Uterus (tissue), 4 donors: ENCODE data around the gene EVI5. TPM values are rescaled to one million over a fixed set of nuclear protein-coding genes. Genes with fewer than 3 reads are reported as not detected.
A peak's percentile ranks its signal among the peaks of the same experiment; 100 is the strongest.

ENCODE experiments used
- DNase-seq, 2 donors: peaks; one replicate each; pipeline ENCODE4 v3.0.0-alpha.2; 2019 to 2020
- H3K27ac ChIP-seq, 2 donors: fragments of 200-600 bp; sonication (generic); 1 replicate in 1 of 2; 2 replicates in 1 of 2; pipeline ENCODE4 v1.5.1; 2016 to 2018
- H3K27me3 ChIP-seq, 2 donors: fragments of 200-600 bp; sonication (generic); one replicate each; pipeline ENCODE4 v1.5.1; 2018 to 2019; ENCODE audit warnings: control low read depth in 1 of 2
- H3K36me3 ChIP-seq, 2 donors: fragments of 200-600 bp; sonication (generic); one replicate each; pipeline ENCODE4 v1.5.1; 2019; ENCODE audit warnings: control low read depth in 1 of 2
- H3K4me1 ChIP-seq, 2 donors: fragments of 200-600 bp; sonication (generic); one replicate each; pipeline ENCODE4 v1.5.1; 2018 to 2019; ENCODE audit warnings: control low read depth in 1 of 2
- H3K4me3 ChIP-seq, 2 donors: fragments of 200-600 bp; sonication (generic); 1 replicate in 1 of 2; 2 replicates in 1 of 2; pipeline ENCODE4 v1.5.1; 2018 to 2019; ENCODE audit warnings: mild to moderate bottlenecking in 1 of 2
- H3K9me3 ChIP-seq, 2 donors: fragments of 200-600 bp; sonication (generic); one replicate each; pipeline ENCODE4 v1.5.1; 2019; ENCODE audit warnings: control low read depth in 1 of 2
- POLR2A ChIP-seq, 2 donors: fragments of 450-650 bp; IDR thresholded peaks; one replicate each; pipeline ENCODE4 v1.6.1; 2016; ENCODE audit warnings: antibody characterized with exemption in 2 of 2, mild to moderate bottlenecking in 1 of 2, moderate library complexity in 1 of 2
- intact Hi-C: fragments of 100-400 bp; cut with DNase I; formaldehyde crosslinking; loops from one replicate; pipeline ENCODE4 v1.15.1; 2023; ENCODE audit warnings: low total_unique reads
- total RNA-seq, 4 donors: library from RNA; depleted of rRNA in 3 of 4; stranded (reverse); fragments of >200 nt in 3 of 4; gene quantifications; one replicate each; pipeline versions ENCODE4 v1.1.0 to v1.2.4, GENCODE V29; 2014 to 2023
- TF ChIP-seq, protein P1 (sequence below), 4 experiments: fragments of 200-600 bp in 2 of 4; fragments of 450-650 bp in 2 of 4; sonication (generic) in 2 of 4; IDR thresholded peaks; one replicate each; pipeline ENCODE4 v1.5.1; 2016 to 2019; ENCODE audit warnings: antibody characterized with exemption in 4 of 4, mild to moderate bottlenecking in 2 of 4, moderate library complexity in 1 of 4
- donor health status: DM: yes; HTN: yes; CAD: no.

The EVI5 gene
- total RNA-seq, 4 donors from 2014 or later: 53.0 to 112 (median 58.4) TPM

DNA sequence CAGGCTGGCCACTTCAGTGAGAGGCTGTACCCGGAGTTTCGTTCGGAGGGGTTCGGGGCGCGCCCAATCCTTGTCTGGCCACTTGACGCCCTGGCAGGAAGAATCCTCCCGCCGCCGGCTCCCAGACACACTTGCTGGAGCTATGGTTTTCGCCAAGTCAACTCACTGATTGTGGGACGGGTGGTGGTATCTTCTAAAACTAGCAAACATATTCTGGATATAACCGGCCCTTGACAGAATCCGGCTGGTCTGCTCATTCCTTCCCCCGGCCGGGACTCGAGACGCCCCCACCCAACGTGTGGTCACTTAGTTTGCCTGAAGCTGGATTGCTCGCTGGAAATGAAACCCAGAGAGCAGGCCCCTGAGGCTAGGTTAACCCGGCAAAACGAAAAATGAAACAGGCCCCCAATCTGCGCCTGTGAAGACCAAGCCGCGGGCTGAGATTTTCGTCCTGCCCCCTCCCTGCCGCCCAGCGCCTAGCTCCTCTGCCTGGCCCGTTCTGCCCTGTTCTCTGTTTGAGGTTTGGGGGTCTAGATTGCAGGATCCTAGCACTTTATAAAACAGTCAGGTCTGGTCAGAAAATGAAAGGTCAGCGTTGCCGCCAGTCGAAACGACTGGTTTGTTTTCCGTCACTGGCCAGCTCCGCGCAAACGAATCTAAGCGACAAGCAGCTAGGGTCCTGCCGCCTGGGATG lies 302.8 kb downstream of the EVI5 start:
- H3K27me3 ChIP-seq: peaks cover 12 to 50% of the 10 kb centered on the region in 2 donors
- H3K4me1 ChIP-seq: peaks cover 0 to 46% of the 10 kb centered on the region in 2 donors
- no peak for TF ChIP-seq POLR2A (IDR thresholded peaks at IDR 0.05)
- TF ChIP-seq, protein P1, sequence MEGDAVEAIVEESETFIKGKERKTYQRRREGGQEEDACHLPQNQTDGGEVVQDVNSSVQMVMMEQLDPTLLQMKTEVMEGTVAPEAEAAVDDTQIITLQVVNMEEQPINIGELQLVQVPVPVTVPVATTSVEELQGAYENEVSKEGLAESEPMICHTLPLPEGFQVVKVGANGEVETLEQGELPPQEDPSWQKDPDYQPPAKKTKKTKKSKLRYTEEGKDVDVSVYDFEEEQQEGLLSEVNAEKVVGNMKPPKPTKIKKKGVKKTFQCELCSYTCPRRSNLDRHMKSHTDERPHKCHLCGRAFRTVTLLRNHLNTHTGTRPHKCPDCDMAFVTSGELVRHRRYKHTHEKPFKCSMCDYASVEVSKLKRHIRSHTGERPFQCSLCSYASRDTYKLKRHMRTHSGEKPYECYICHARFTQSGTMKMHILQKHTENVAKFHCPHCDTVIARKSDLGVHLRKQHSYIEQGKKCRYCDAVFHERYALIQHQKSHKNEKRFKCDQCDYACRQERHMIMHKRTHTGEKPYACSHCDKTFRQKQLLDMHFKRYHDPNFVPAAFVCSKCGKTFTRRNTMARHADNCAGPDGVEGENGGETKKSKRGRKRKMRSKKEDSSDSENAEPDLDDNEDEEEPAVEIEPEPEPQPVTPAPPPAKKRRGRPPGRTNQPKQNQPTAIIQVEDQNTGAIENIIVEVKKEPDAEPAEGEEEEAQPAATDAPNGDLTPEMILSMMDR (IDR thresholded peaks at IDR 0.05): no peak

DNA sequence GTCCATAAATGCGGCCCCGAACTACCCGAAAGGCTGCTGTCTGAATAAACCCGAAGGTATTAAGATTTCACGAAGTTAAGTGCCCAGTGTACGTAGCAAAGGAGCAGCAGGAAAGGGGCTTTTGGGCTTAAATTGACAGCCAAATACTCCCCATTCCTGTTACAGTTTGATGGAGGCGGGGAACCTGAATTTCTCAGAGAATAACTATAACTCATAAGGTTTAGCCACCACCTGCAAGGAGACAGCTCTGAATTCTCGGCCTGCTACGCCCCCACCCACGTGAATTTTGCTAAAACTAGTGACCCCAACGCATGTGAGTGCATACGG lies 303.3 kb downstream of the EVI5 start:
- intact Hi-C loops: no loop called here
- Histone ChIP-seq H3K27me3 (peaks cover 12 to 47% of the 10 kb centered on the region in 2 donors), H3K9me3 (no peaks in the 10 kb centered on the region), H3K4me1 (peaks cover 0 to 42% of the 10 kb centered on the region in 2 donors), H3K4me3 (no peak overlapping the region), H3K36me3 (no peaks in the 10 kb centered on the region), H3K27ac (no peak overlapping the region)
- TF ChIP-seq, protein P1 (IDR thresholded peaks at IDR 0.05): no peak
- TF ChIP-seq POLR2A (IDR thresholded peaks at IDR 0.05): no peak
- DNase-seq: no peak

More for the DNA sequence above, 302.8 kb downstream of the EVI5 start:
- no peaks in the 10 kb centered on the region for H3K36me3 ChIP-seq
- DNase-seq: no peak
- no peaks in the 10 kb centered on the region for H3K9me3 ChIP-seq
- peak overlapping the region in 1 of 2 donors; percentile 19 for H3K4me3 ChIP-seq
- intact Hi-C loops: no loop called here
- no peak overlapping the region for H3K27ac ChIP-seq

DNA sequence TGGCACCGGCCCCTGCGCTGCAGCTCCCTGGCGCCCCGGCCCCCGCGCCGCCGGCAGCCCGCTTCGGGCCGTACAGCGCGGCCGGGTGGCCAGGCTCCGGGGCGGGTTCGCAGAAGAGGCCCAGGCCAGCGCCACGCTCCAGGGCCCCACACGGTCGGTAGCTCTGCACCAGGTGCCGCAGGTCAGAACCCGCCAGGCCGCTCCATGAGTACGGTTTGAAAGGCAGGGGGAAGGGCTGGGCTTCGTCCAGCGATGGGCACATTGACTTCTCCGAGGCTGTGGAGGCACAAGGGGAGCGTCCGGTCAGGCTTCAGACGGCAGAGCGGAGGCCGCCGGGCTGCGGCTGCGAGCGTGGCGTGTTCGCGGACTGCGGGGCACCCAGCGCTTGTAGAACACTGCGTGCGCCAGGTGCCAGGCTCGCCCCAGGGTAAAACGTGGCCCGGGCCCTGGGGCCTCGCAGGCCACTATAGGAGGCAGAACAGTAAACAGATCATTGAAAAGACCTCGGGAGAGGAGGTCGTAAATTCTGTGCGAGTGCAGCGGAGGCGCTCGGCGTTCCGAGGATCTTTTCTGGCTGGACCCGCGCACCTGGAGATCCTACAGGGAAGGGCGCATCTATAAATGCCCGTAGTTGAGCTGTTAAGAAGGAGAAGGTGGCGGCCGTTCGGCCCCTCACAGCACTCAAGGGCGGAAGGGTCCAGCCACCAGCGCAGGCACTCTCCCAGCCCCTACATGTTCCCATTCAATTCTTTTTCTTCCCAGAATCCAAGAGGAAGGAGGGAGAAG lies 303.9 kb downstream of the EVI5 start:
- no peaks in the 10 kb centered on the region for H3K36me3 ChIP-seq
- H3K4me3 ChIP-seq: no peak overlapping the region
- peaks cover 8 to 47% of the 10 kb centered on the region in 2 donors for H3K27me3 ChIP-seq
- H3K9me3 ChIP-seq: no peaks in the 10 kb centered on the region
- intact Hi-C loops: no loop called here
- DNase-seq: no peak
- TF ChIP-seq POLR2A (IDR thresholded peaks at IDR 0.05): no peak
- TF ChIP-seq, protein P1 (IDR thresholded peaks at IDR 0.05): no peak
- H3K27ac ChIP-seq: no peak overlapping the region
- H3K4me1 ChIP-seq: peaks cover 0 to 40% of the 10 kb centered on the region in 2 donors

DNA sequence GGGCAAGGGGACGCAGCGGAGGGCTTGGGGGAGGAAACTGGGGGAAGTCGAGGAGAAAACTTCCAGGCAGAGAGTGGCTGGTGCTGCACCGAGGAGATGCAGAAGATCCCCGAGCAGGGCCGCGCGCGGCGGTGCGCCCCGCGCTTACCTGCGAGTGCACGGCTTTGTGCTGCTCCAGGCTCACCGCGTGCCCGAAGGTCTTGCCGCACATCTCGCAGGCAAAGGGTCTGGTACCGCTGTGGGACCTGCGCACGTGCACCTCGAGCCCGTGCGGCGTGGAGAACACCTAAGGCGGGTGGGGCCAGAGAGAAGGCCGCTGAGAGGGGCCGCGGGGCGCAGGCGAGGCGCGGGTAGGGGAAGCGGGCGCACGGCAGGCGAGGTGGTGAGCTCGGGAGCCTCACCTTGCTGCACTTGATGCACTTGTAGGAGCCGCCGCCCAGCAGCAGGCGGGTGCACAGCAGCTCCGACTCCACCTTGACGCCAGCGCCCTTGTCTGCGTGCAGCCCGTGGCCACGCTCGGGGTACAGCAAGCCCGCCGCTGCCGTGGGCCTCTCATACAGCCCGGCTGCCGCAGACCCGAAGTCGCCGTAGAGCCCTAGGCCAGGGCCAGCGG lies 304.6 kb downstream of the EVI5 start:
- H3K9me3 ChIP-seq: no peaks in the 10 kb centered on the region
- no peak overlapping the region for H3K27ac ChIP-seq
- TF ChIP-seq POLR2A (IDR thresholded peaks at IDR 0.05): no peak
- TF ChIP-seq, protein P1 (IDR thresholded peaks at IDR 0.05): no peak
- peaks cover 5 to 47% of the 10 kb centered on the region in 2 donors for H3K27me3 ChIP-seq
- H3K4me1 ChIP-seq: peaks cover 0 to 35% of the 10 kb centered on the region in 2 donors
- intact Hi-C loops: no loop called here
- H3K36me3 ChIP-seq: no peaks in the 10 kb centered on the region
- H3K4me3 ChIP-seq: no peak overlapping the region
- no peak for DNase-seq

DNA sequence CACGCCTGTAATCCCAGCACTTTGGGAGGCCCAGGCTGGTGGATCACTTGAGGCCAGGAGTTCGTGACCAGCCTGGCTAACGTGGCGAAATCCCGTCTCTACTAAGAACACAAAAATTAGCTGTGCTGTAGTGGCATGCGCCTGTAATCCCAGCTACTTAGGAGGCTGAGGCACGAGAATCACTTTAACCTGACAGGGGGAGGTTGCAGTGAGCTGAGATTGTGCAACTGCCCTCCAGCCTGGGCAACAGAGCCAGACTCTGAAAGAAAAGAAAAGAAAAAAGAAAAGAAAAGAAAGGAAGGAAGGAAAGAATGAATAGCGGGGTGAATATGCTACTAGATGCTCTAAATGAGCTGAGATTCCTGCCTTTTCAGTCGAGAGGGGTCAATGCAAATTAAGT lies 305.3 kb downstream of the EVI5 start:
- no peak overlapping the region for H3K4me3 ChIP-seq
- no peaks in the 10 kb centered on the region for H3K36me3 ChIP-seq
- intact Hi-C loops: no loop called here
- DNase-seq: no peak
- no peak overlapping the region for H3K27ac ChIP-seq
- H3K9me3 ChIP-seq: no peaks in the 10 kb centered on the region
- H3K4me1 ChIP-seq: peaks cover 0 to 28% of the 10 kb centered on the region in 2 donors
- no peak for TF ChIP-seq POLR2A (IDR thresholded peaks at IDR 0.05)
- TF ChIP-seq, protein P1 (IDR thresholded peaks at IDR 0.05): no peak
- peaks cover 5 to 40% of the 10 kb centered on the region in 2 donors for H3K27me3 ChIP-seq
